Ovary (tissue), 9 donors: ENCODE measurements around the gene PLXNA2. TPM values are rescaled to one million over a fixed set of nuclear protein-coding genes. Genes with fewer than 3 reads are reported as not detected.

Experiments
- DNase-seq, 5 donors: peaks; one replicate each; pipeline ENCODE4 v3.0.0-alpha.2; 2019 to 2020
- H3K27ac ChIP-seq, 2 donors: fragments of 200-600 bp; one replicate each; pipeline versions ENCODE4 v1.5.1 to v1.8.0; 2019 to 2022
- H3K27me3 ChIP-seq: fragments of 200-600 bp; one replicate; pipeline ENCODE4 v1.8.0; 2022
- H3K36me3 ChIP-seq: fragments of 200-600 bp; sonication (generic); one replicate; pipeline ENCODE4 v1.5.1; 2019
- H3K4me1 ChIP-seq: one replicate; pipeline ENCODE4 v1.8.1; 2013; ENCODE audit warnings: mild to moderate bottlenecking, moderate library complexity; ENCODE audit not compliant: insufficient read depth
- H3K4me3 ChIP-seq: fragments of 200-600 bp; sonication (generic); one replicate; pipeline ENCODE4 v1.5.1; 2017
- H3K9me3 ChIP-seq, 2 donors: fragments of 200-600 bp in 1 of 2; sonication (generic) in 1 of 2; one replicate each; pipeline versions ENCODE4 v1.5.1 to v1.8.1; 2013 to 2019; ENCODE audit warnings: mild to moderate bottlenecking in 1 of 2, moderate library complexity in 1 of 2
- CTCF ChIP-seq, 3 donors: fragments of 450-650 bp in 2 of 3; fragments of 200-600 bp in 1 of 3; IDR thresholded peaks; one replicate each; pipeline versions ENCODE4 v1.5.1 to v1.8.0; 2016 to 2022; ENCODE audit warnings: antibody characterized with exemption in 3 of 3, mild to moderate bottlenecking in 1 of 3
- EP300 ChIP-seq: sonication (generic); formaldehyde crosslinking; IDR thresholded peaks from one replicate; pipeline ENCODE4 v1.6.1; 2017; ENCODE audit warnings: antibody characterized with exemption
- POLR2A ChIP-seq: fragments of 450-650 bp; IDR thresholded peaks from one replicate; pipeline ENCODE4 v1.6.1; 2017; ENCODE audit warnings: antibody characterized with exemption, mild to moderate bottlenecking, moderate library complexity
- WGBS, 3 donors: extraction: QIAGEN DNeasy Blood & Tissue Kit in 1 of 3; methylation state at CpG; one replicate each; pipeline versions ENCODE4 v1.1.5 to v1.1.7; 2013 to 2017; 5-methylcytosine and 5-hydroxymethylcytosine counted together
- intact Hi-C, 4 donors: fragments of 100-400 bp; cut with DNase I; formaldehyde crosslinking; loops; one replicate each; pipeline versions ENCODE4 v1.11.0 to v1.15.1; 2022 to 2023
- polyA plus RNA-seq, 2 donors: library from polyadenylated mRNA; stranded (reverse); fragments of 200-250 nt in 1 of 2; fragments of 350-450 nt in 1 of 2; fragmentation: Illumina TruSeq in 1 of 2; extraction: RNeasy Lipid Tissue Mini Kit (QIAGEN cat#74804) in 1 of 2; gene quantifications; one replicate each; pipeline ENCODE4 v1.2.3, GENCODE V29; 2013 to 2014
- total RNA-seq, 7 donors: library from RNA; depleted of rRNA in 2 of 7; stranded (reverse); fragments of >200 nt in 2 of 7; fragmentation: NEBNext Ultra II Directional in 3 of 7; extraction: Animal tissue kit (Norgen Biotek cat#: 25700) in 3 of 7; gene quantifications; one replicate each; pipeline versions ENCODE4 v1.1.0 to v1.2.4, GENCODE V29; 2016 to 2023
- donor health status: DM: no; HTN: no; CAD: no; lungs with moderate emphysema.
- donor health status: DM: no; HTN: no; CAD: no.
- donor health status: Bipolar disorder and iron deficiency.
- donor health status: DM: yes; HTN: yes; CAD: no.
- donor health status: DM: no; HTN: no; CAD: no.
- donor health status: DM: yes; HTN: yes; CAD: no.

Gene PLXNA2
- total and polyA plus RNA-seq, 9 donors: 10.7 to 71.5 (median 44.0) TPM

- no peak for DNase-seq
- Histone ChIP-seq H3K4me1 (peaks cover 4% of the 10 kb centered on the region), H3K9me3 (no peaks in the 10 kb centered on the region), H3K27ac (no peak overlapping the region), H3K36me3 (no peaks in the 10 kb centered on the region), H3K4me3 (no peak overlapping the region), H3K27me3 (no peaks in the 10 kb centered on the region)
- 96% methylated on average over 6 of the region's 6 CpGs for WGBS, 3 donors
- intact Hi-C loops: no loop called here
- TF ChIP-seq POLR2A (no peak), EP300 (no peak), CTCF (IDR thresholded peaks at IDR 0.05) (no peak)
Observed at GRCh38 chr1:208153386-208153785, 90.8 kb downstream of the PLXNA2 start.

GRCh38 chr1:208151728-208152598 is 92.2 kb downstream of the PLXNA2 start:
- no peaks in the 10 kb centered on the region for H3K9me3 ChIP-seq
- TF ChIP-seq EP300 (no peak), CTCF (IDR thresholded peaks at IDR 0.05) (no peak), POLR2A (no peak)
- no peak overlapping the region for H3K27ac ChIP-seq
- H3K36me3 ChIP-seq: no peaks in the 10 kb centered on the region
- H3K4me1 ChIP-seq: peaks cover 4% of the 10 kb centered on the region
- no peaks in the 10 kb centered on the region for H3K27me3 ChIP-seq
- DNase-seq: no peak
- H3K4me3 ChIP-seq: no peak overlapping the region
- intact Hi-C loops: no loop called here
- 65 to 84% (median 81%) methylated on average over 9 of the region's 9 CpGs for WGBS, 3 donors

GRCh38 chr1:208150833-208151458 is 93.2 kb downstream of the PLXNA2 start:
- DNase-seq: no peak
- Histone ChIP-seq H3K4me1 (peaks cover 4% of the 10 kb centered on the region), H3K27ac (no peak overlapping the region), H3K4me3 (no peak overlapping the region), H3K9me3 (no peaks in the 10 kb centered on the region), H3K36me3 (no peaks in the 10 kb centered on the region), H3K27me3 (no peaks in the 10 kb centered on the region)
- intact Hi-C loops: no loop called here
- 50 to 65% (median 56%) methylated on average over 6 of the region's 6 CpGs for WGBS, 3 donors
- TF ChIP-seq EP300: no peak
- no peak for TF ChIP-seq POLR2A
- TF ChIP-seq CTCF (IDR thresholded peaks at IDR 0.05): no peak

GRCh38 chr1:208149776-208150514 is 94.2 kb downstream of the PLXNA2 start:
- Histone ChIP-seq H3K9me3 (no peaks in the 10 kb centered on the region), H3K4me1 (peaks cover 9% of the 10 kb centered on the region), H3K27ac (no peak overlapping the region), H3K4me3 (no peak overlapping the region), H3K36me3 (no peaks in the 10 kb centered on the region), H3K27me3 (no peaks in the 10 kb centered on the region)
- TF ChIP-seq POLR2A (no peak), EP300 (no peak), CTCF (IDR thresholded peaks at IDR 0.05) (no peak)
- 71 to 73% (median 72%) methylated on average over 9 of the region's 9 CpGs for WGBS, 3 donors
- DNase-seq: no peak
- intact Hi-C loops: loop anchor here in 1 of 4 donors (10.0 kb wide), 1 partner anchor 85 kb away; no protein-coding TSS in a partner anchor
